ENCODE results near the gene U2AF1. TPM values are rescaled to one million over a fixed set of nuclear protein-coding genes. Genes with fewer than 3 reads are reported as not detected.
"Not testable (repeated sequence)": the region's sequence is repeated elsewhere in the genome, so short reads cannot be mapped to it uniquely, and the experiment has no call there.

The U2AF1 gene
- total RNA-seq, 4 donors from 2014 or later, result 45.1 to 82.0 (median 57.9) TPM

GRCh38 chr21:43074401-43075169, 32.8 kb downstream of the U2AF1 start:
- H3K36me3 ChIP-seq, result not testable (repeated sequence)
- no CpG with 5 or more reads among the region's 74 CpGs for WGBS, 2 donors

GRCh38 chr21:43072742-43073141, 34.6 kb downstream of the U2AF1 start:
- intact Hi-C loops (cut with DNase I); H3K9me3 ChIP-seq; H3K27ac ChIP-seq; H3K4me1 ChIP-seq; H3K4me3 ChIP-seq (replicated peaks in 1 of 3); H3K27me3 ChIP-seq; DNase-seq; H3K36me3 ChIP-seq: not testable (repeated sequence)
- WGBS, 2 donors, result no CpG with 5 or more reads among the region's 11 CpGs

More at GRCh38 chr21:43074401-43075169, 32.8 kb downstream of the U2AF1 start:
- H3K4me3 ChIP-seq (replicated peaks in 1 of 3); H3K27me3 ChIP-seq; H3K9me3 ChIP-seq; H3K27ac ChIP-seq; intact Hi-C loops (cut with DNase I); H3K4me1 ChIP-seq; DNase-seq: not testable (repeated sequence)

- WGBS, 2 donors, result no CpG with 5 or more reads among the region's 10 CpGs
- H3K9me3 ChIP-seq; H3K4me1 ChIP-seq; H3K27me3 ChIP-seq; H3K36me3 ChIP-seq; H3K4me3 ChIP-seq (replicated peaks in 1 of 3); H3K27ac ChIP-seq; intact Hi-C loops (cut with DNase I); DNase-seq: not testable (repeated sequence)
Measured at GRCh38 chr21:43069682-43070081, 37.7 kb downstream of the U2AF1 start.

- H3K4me1 ChIP-seq; H3K9me3 ChIP-seq; H3K4me3 ChIP-seq (replicated peaks in 1 of 3); H3K36me3 ChIP-seq; intact Hi-C loops (cut with DNase I); DNase-seq; H3K27ac ChIP-seq; H3K27me3 ChIP-seq: not testable (repeated sequence)
- WGBS, 2 donors, result 82% methylated on average over 4 of the region's 12 CpGs; no CpG with 5 or more reads in 1 of the 2 donors
Measured at GRCh38 chr21:43068065-43068464, 39.3 kb downstream of the U2AF1 start.

- H3K36me3 ChIP-seq; intact Hi-C loops (cut with DNase I): not testable (repeated sequence)
- WGBS, 2 donors, result 92% methylated on average over 6 to 9 of the region's 12 CpGs
Measured at GRCh38 chr21:43066690-43067089, 40.7 kb downstream of the U2AF1 start.

GRCh38 chr21:43065991-43066390, 41.4 kb downstream of the U2AF1 start:
- no CpG with 5 or more reads among the region's 30 CpGs for whole genome bisulfite sequencing, 2 donors
- H3K27ac ChIP-seq, result not testable (repeated sequence)

More at GRCh38 chr21:43066690-43067089, 40.7 kb downstream of the U2AF1 start:
- not testable (repeated sequence) for H3K27ac ChIP-seq; DNase-seq; H3K9me3 ChIP-seq; H3K4me3 ChIP-seq (replicated peaks in 1 of 3); H3K27me3 ChIP-seq; H3K4me1 ChIP-seq

GRCh38 chr21:43064265-43064917, 43.0 kb downstream of the U2AF1 start:
- DNase-seq; H3K36me3 ChIP-seq; H3K4me1 ChIP-seq; H3K27ac ChIP-seq; H3K9me3 ChIP-seq; H3K4me3 ChIP-seq (replicated peaks in 1 of 3); H3K27me3 ChIP-seq; intact Hi-C loops (cut with DNase I): not testable (repeated sequence)
- WGBS, 2 donors, result no CpG with 5 or more reads among the region's 22 CpGs

More at GRCh38 chr21:43065991-43066390, 41.4 kb downstream of the U2AF1 start:
- DNase-seq; H3K36me3 ChIP-seq; H3K4me1 ChIP-seq; H3K4me3 ChIP-seq (replicated peaks in 1 of 3); H3K27me3 ChIP-seq; H3K9me3 ChIP-seq; intact Hi-C loops (cut with DNase I): not testable (repeated sequence)

- H3K9me3 ChIP-seq; H3K4me3 ChIP-seq (replicated peaks in 1 of 3); H3K36me3 ChIP-seq; DNase-seq; H3K27me3 ChIP-seq; intact Hi-C loops (cut with DNase I); H3K4me1 ChIP-seq; H3K27ac ChIP-seq: not testable (repeated sequence)
- no CpG with 5 or more reads among the region's 28 CpGs for WGBS, 2 donors
Measured at GRCh38 chr21:43062955-43063664, 44.3 kb downstream of the U2AF1 start.

- H3K27me3 ChIP-seq; H3K36me3 ChIP-seq; H3K4me1 ChIP-seq; DNase-seq; H3K9me3 ChIP-seq; intact Hi-C loops (cut with DNase I); H3K4me3 ChIP-seq (replicated peaks in 1 of 3); H3K27ac ChIP-seq: not testable (repeated sequence)
- WGBS, 2 donors, result no CpG with 5 or more reads among the region's 13 CpGs
Measured at GRCh38 chr21:43053112-43053511, 54.3 kb downstream of the U2AF1 start.

GRCh38 chr21:43045876-43046821, 61.2 kb downstream of the U2AF1 start:
- H3K4me1 ChIP-seq; H3K4me3 ChIP-seq (replicated peaks in 1 of 3); H3K9me3 ChIP-seq; H3K36me3 ChIP-seq; DNase-seq; intact Hi-C loops (cut with DNase I); H3K27me3 ChIP-seq; H3K27ac ChIP-seq: not testable (repeated sequence)
- WGBS, 2 donors, result 29 to 80% methylated on average over 2 to 6 of the region's 21 CpGs

- DNase-seq; H3K9me3 ChIP-seq; H3K36me3 ChIP-seq; H3K27ac ChIP-seq; H3K27me3 ChIP-seq; H3K4me3 ChIP-seq (replicated peaks in 1 of 3); intact Hi-C loops (cut with DNase I); H3K4me1 ChIP-seq: not testable (repeated sequence)
- WGBS, 2 donors, result no CpG with 5 or more reads among the region's 17 CpGs
Measured at GRCh38 chr21:43045165-43045875, 62.0 kb downstream of the U2AF1 start.

All from thyroid gland (tissue), 4 donors.